Lower leg skin (tissue), 4 donors: ENCODE measurements around the gene CHD6. TPM values are rescaled to one million over a fixed set of nuclear protein-coding genes. Genes with fewer than 3 reads are reported as not detected.

Experiments used
- DNase-seq, 2 donors: peaks; one replicate each; pipeline ENCODE4 v3.0.0-alpha.2; 2019; ENCODE audit warnings: low spot score in 2 of 2
- H3K4me3 ChIP-seq: fragments of 200-600 bp; sonication (generic); 2 replicates; pipeline ENCODE4 v1.5.1; 2017; ENCODE audit warnings: mild to moderate bottlenecking, low read depth; ENCODE audit not compliant: poor library complexity, severe bottlenecking
- CTCF ChIP-seq, 3 donors: fragments of 450-650 bp; IDR thresholded peaks; one replicate each; pipeline ENCODE4 v1.5.1; 2016; ENCODE audit warnings: antibody characterized with exemption in 3 of 3, mild to moderate bottlenecking in 3 of 3, moderate library complexity in 2 of 3
- POLR2A ChIP-seq, 2 donors: fragments of 450-650 bp; IDR thresholded peaks; one replicate each; pipeline ENCODE4 v1.6.1; 2016 to 2017; ENCODE audit warnings: antibody characterized with exemption in 2 of 2, mild to moderate bottlenecking in 1 of 2, moderate library complexity in 1 of 2
- WGBS, 2 donors: methylation state at CpG; one replicate each; pipeline ENCODE4 v1.1.5; 2018; 5-methylcytosine and 5-hydroxymethylcytosine counted together
- intact Hi-C: fragments of 100-400 bp; cut with DNase I; formaldehyde crosslinking; loops from one replicate; pipeline ENCODE4 v1.15.0; 2023; ENCODE audit warnings: low total_unique reads
- total RNA-seq, 4 donors: library from RNA; depleted of rRNA; stranded (reverse); fragments of >200 nt; gene quantifications; one replicate each; pipeline ENCODE4 v1.1.0, GENCODE V29; 2016

The CHD6 gene
- total RNA-seq, 4 donors from 2014 or later = 29.7 to 40.1 (median 37.7) TPM

GRCh38 chr20:41353530-41353929 lies 264.6 kb downstream of the CHD6 start:
- intact Hi-C loops = no loop called here
- DNase-seq = no peak
- TF ChIP-seq CTCF (IDR thresholded peaks at IDR 0.05) = no peak
- no peak for TF ChIP-seq POLR2A (IDR thresholded peaks at IDR 0.05)
- no peak overlapping the region for H3K4me3 ChIP-seq

GRCh38 chr20:41352666-41353065 lies 265.5 kb downstream of the CHD6 start:
- DNase-seq = no peak
- intact Hi-C loops = no loop called here
- WGBS, 2 donors = 88 to 91% methylated on average over 5 of the region's 5 CpGs
- H3K4me3 ChIP-seq = no peak overlapping the region
- TF ChIP-seq POLR2A (IDR thresholded peaks at IDR 0.05) (no peak), CTCF (IDR thresholded peaks at IDR 0.05) (no peak)

DNA sequence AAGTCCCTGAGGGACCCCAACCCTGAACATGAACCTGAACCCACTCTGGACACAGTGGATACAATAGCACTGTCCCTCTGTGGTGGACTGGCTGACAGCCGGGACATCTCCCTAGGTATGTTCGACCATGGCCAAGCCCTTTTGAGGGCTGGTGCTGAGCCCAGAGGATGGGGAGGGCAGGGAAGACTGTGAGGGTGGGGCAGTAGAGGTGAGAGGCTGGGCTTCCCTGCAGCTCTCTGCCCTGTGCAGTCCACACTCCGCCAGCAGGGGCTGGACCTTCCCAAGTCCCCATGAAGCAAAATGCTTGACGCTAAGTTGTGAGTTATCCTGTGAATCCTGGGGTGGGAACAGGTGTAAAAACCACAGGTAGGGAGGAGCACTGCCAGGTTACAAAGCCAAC lies 266.1 kb downstream of the CHD6 start:
- 78 to 79% methylated on average over 4 of the region's 4 CpGs for WGBS, 2 donors
- no peak for DNase-seq
- no peak overlapping the region for H3K4me3 ChIP-seq
- TF ChIP-seq POLR2A (IDR thresholded peaks at IDR 0.05) = no peak
- no peak for TF ChIP-seq CTCF (IDR thresholded peaks at IDR 0.05)
- intact Hi-C loops = no loop called here
